Neuronal stem cell (in vitro differentiated cells): ENCODE data around the gene HBE1.

Experiments
- DNase-seq: peaks from one replicate; pipeline ENCODE4 v3.0.0-alpha.2; 2013; ENCODE audit warnings: low spot score
- H2AFZ ChIP-seq: one replicate; pipeline ENCODE4 v1.6.1; 2013; ENCODE audit warnings: mild to moderate bottlenecking, low read length, inconsistent platforms
- H2AK5ac ChIP-seq: 2 replicates; pipeline ENCODE4 v1.6.1; 2013; ENCODE audit warnings: low read depth, mild to moderate bottlenecking, inconsistent platforms, low read length, moderate library complexity, mixed read lengths
- H2BK120ac ChIP-seq: 2 replicates; pipeline ENCODE4 v1.6.1; 2013; ENCODE audit warnings: low read depth, mild to moderate bottlenecking, inconsistent platforms, low read length, moderate library complexity, mixed read lengths
- H2BK12ac ChIP-seq: one replicate; pipeline ENCODE4 v1.6.1; 2013; ENCODE audit warnings: low read length, inconsistent platforms
- H2BK15ac ChIP-seq: 2 replicates; pipeline ENCODE4 v1.6.1; 2013; ENCODE audit warnings: mild to moderate bottlenecking, low read length, inconsistent platforms, mixed read lengths
- H2BK5ac ChIP-seq: one replicate; pipeline ENCODE4 v1.6.1; 2013; ENCODE audit warnings: inconsistent platforms, mild to moderate bottlenecking, low read length, moderate library complexity
- H3K14ac ChIP-seq: one replicate; pipeline ENCODE4 v1.6.1; 2013; ENCODE audit warnings: low read length, inconsistent platforms
- H3K18ac ChIP-seq: 2 replicates; pipeline ENCODE4 v1.6.1; 2013; ENCODE audit warnings: low read length, inconsistent platforms
- H3K23ac ChIP-seq: 2 replicates; pipeline ENCODE4 v1.6.1; 2013; ENCODE audit warnings: low read depth, mild to moderate bottlenecking, mixed read lengths, low read length, inconsistent platforms; ENCODE audit not compliant: poor library complexity
- H3K27ac ChIP-seq: replicated peaks from 3 replicates; pipeline ENCODE4 v1.5.1; 2013; ENCODE audit warnings: low read length, inconsistent platforms
- H3K27me3 ChIP-seq, 3 experiments: 2 replicates each; pipeline ENCODE4 v1.6.1; 2013; ENCODE audit warnings: low read length in 3 of 3, mild to moderate bottlenecking in 2 of 3, inconsistent platforms in 1 of 3, low read depth in 1 of 3, mixed read lengths in 1 of 3, moderate library complexity in 1 of 3; ENCODE audit not compliant: control insufficient read depth in 3 of 3, insufficient read depth in 3 of 3
- H3K36me3 ChIP-seq, 2 donors: replicated peaks in 1 of 2; 2 replicates each; pipeline ENCODE4 v1.6.1; 2013; ENCODE audit warnings: low read length in 2 of 2; ENCODE audit not compliant: control insufficient read depth in 2 of 2, insufficient read depth in 2 of 2
- H3K4ac ChIP-seq: 2 replicates; pipeline ENCODE4 v1.6.1; 2013; ENCODE audit warnings: inconsistent platforms, mild to moderate bottlenecking, low read length, moderate library complexity
- H3K4me1 ChIP-seq, 2 donors: 1 replicate in 1 of 2; 2 replicates in 1 of 2; pipeline ENCODE4 v1.6.1; 2013; ENCODE audit warnings: low read length in 2 of 2, low read depth in 1 of 2; ENCODE audit not compliant: control insufficient read depth in 2 of 2, insufficient read depth in 1 of 2
- H3K4me2 ChIP-seq: one replicate; pipeline ENCODE4 v1.6.1; 2013; ENCODE audit warnings: mild to moderate bottlenecking, low read length, inconsistent platforms; ENCODE audit not compliant: insufficient read depth, poor library complexity, severe bottlenecking
- H3K4me3 ChIP-seq, 2 donors: 2 replicates each; pipeline ENCODE4 v1.5.1; 2013; ENCODE audit warnings: low read length in 2 of 2, mild to moderate bottlenecking in 2 of 2, inconsistent platforms in 1 of 2, moderate library complexity in 1 of 2
- H3K79me1 ChIP-seq: one replicate; pipeline ENCODE4 v1.6.1; 2013; ENCODE audit warnings: low read depth, mild to moderate bottlenecking, inconsistent platforms, low read length, moderate library complexity
- H3K9ac ChIP-seq: one replicate; pipeline ENCODE4 v1.6.1; 2013; ENCODE audit warnings: mild to moderate bottlenecking, low read depth, low read length, inconsistent platforms; ENCODE audit not compliant: poor library complexity
- H3K9me3 ChIP-seq, 2 donors: replicated peaks in 1 of 2; 2 replicates each; pipeline versions ENCODE3 to v1.6.1; 2013; ENCODE audit warnings: low read length in 2 of 2, mild to moderate bottlenecking in 2 of 2, inconsistent platforms in 1 of 2, low read depth in 1 of 2, mixed read lengths in 1 of 2, moderate library complexity in 1 of 2; ENCODE audit not compliant: control insufficient read depth in 2 of 2, insufficient read depth in 1 of 2
- H4K8ac ChIP-seq: one replicate; pipeline ENCODE4 v1.6.1; 2013; ENCODE audit warnings: low read depth, mild to moderate bottlenecking, inconsistent platforms, low read length, moderate library complexity
- H4K91ac ChIP-seq: one replicate; pipeline ENCODE4 v1.6.1; 2013; ENCODE audit warnings: low read length, low read depth, mild to moderate bottlenecking, inconsistent platforms; ENCODE audit not compliant: poor library complexity
- WGBS, 2 donors: extraction: QIAGEN DNeasy Blood & Tissue Kit; methylation state at CpG; one replicate each; pipeline ENCODE4 v1.1.7; 2013; ENCODE audit warnings: missing lambda C conversion rate in 2 of 2, mixed read lengths in 1 of 2; ENCODE audit not compliant: insufficient read length in 2 of 2, insufficient replicate concordance in 1 of 2; ENCODE audit errors: extremely low coverage in 2 of 2; 5-methylcytosine and 5-hydroxymethylcytosine counted together

HBE1 gene

DNA sequence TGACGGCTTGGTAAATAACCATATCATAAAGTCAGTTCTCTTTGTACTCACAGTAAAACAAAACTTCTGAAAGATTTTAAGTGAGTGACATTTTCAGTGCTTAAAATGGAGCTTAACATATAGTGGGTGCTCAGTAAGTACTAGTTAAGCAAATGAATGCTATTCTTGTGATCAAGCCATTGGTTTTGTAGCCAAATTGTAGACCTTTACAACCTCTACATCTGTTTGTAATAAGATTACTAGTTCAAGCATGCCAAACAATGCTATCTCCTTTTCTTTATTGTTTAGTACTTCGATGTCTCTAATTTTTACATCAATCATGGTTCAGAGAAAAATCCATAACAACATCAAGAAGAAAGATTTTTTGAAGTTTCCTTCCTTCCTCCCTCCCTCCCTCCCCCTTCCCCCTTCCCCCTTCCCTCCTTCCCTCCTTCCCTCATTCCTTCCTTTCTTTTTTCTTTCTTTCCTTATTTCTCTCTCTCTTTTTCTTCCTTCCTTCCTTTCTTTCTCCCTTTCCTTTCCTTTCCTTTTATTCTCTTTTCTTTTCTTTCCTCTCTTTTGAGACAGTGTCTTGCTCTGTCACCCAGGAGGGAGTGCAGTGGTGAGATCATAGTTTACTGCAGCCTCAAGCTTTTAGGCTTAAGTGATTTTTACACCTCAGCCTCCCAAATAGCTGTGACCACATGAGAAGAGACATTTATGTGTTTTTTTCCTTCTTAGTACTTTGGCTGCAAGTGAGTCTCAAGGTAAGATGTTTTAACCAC is 37.7 kb upstream of the HBE1 start:
- Histone ChIP-seq H3K4me1 (no peaks in the 10 kb centered on the region), H3K14ac (no peak overlapping the region), H3K36me3 (no peaks in the 10 kb centered on the region), H3K27me3 (no peaks in the 10 kb centered on the region), H2BK120ac (no peak overlapping the region), H3K4ac (no peak overlapping the region), H2BK5ac (no peak overlapping the region), H3K27ac (no peak overlapping the region), H3K79me1 (no peaks in the 10 kb centered on the region), H3K9ac (no peak overlapping the region), H3K18ac (no peak overlapping the region), H3K4me3 (no peak overlapping the region), H3K4me2 (no peak overlapping the region), H2AFZ (no peak overlapping the region), H2BK15ac (no peak overlapping the region), H2AK5ac (no peak overlapping the region), H4K91ac (no peak overlapping the region), H4K8ac (no peak overlapping the region), H2BK12ac (no peak overlapping the region), H3K23ac (no peak overlapping the region), H3K9me3 (no peaks in the 10 kb centered on the region)
- WGBS, 2 donors, result no CpG with 5 or more reads among the region's 2 CpGs
- no peak for DNase-seq

DNA sequence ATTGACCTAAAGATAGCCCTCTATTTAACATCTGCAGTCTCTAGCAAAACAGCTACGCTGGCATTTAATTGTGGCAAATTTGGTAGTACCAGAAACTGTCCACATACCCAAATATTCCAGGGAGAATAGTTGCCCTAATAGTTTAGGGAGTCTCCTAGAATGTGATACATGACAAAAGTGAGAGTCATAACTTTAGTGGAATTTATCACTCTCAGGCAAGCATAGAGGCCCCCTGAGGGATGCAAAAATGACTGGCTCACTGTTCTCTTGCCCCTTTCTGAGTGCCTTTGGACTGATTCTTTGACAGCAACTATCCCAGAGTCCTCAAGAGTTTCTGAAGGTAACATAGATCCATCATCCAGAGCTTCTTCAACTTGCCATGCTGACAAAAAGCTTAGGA is 34.3 kb upstream of the HBE1 start:
- no peak overlapping the region for H3K14ac ChIP-seq
- no peak overlapping the region for H3K27ac ChIP-seq
- no peaks in the 10 kb centered on the region for H3K27me3 ChIP-seq
- H2AK5ac ChIP-seq, result no peak overlapping the region
- no peak overlapping the region for H2BK120ac ChIP-seq
- no peak overlapping the region for H3K4me3 ChIP-seq
- no peak overlapping the region for H3K4me2 ChIP-seq
- no peak overlapping the region for H2BK15ac ChIP-seq
- H4K8ac ChIP-seq, result no peak overlapping the region
- H3K23ac ChIP-seq, result no peak overlapping the region
- H2BK12ac ChIP-seq, result no peak overlapping the region
- H3K4ac ChIP-seq, result no peak overlapping the region
- H4K91ac ChIP-seq, result no peak overlapping the region
- no peak overlapping the region for H2AFZ ChIP-seq
- no peak overlapping the region for H2BK5ac ChIP-seq
- peaks cover 0 to 2% of the 10 kb centered on the region in 2 donors for H3K9me3 ChIP-seq
- WGBS, 2 donors, result no CpG with 5 or more reads among the region's 1 CpG
- H3K4me1 ChIP-seq, result no peaks in the 10 kb centered on the region
- no peaks in the 10 kb centered on the region for H3K79me1 ChIP-seq
- H3K18ac ChIP-seq, result no peak overlapping the region
- H3K36me3 ChIP-seq, result no peaks in the 10 kb centered on the region
- no peak for DNase-seq
- H3K9ac ChIP-seq, result no peak overlapping the region

DNA sequence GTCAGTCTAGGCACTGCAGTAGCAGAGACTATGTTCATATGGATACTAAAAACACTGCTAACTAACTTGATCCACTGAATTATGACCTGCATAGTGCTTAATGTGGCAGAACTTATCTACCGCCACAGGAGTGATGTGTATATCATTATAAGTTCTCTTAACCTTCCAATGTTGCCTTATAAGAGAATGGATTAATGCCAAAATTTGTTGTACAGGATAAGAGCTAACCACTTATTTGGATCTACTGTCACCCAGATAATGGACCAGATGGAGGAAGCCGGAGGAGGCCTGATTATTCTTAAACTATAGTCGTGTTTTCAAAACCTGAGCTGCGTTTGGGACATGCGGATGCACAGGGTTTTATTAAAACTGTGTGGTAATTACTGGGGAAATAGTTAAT is 33.9 kb upstream of the HBE1 start:
- Histone ChIP-seq H3K27me3 (no peaks in the 10 kb centered on the region), H3K9me3 (peaks cover 0 to 2% of the 10 kb centered on the region in 2 donors), H2BK5ac (no peak overlapping the region), H3K4me3 (no peak overlapping the region), H3K79me1 (no peaks in the 10 kb centered on the region), H3K4ac (no peak overlapping the region), H3K18ac (no peak overlapping the region), H2AFZ (no peak overlapping the region), H3K14ac (no peak overlapping the region), H2BK120ac (no peak overlapping the region), H3K9ac (no peak overlapping the region), H2BK12ac (no peak overlapping the region), H2BK15ac (no peak overlapping the region), H3K27ac (no peak overlapping the region), H4K91ac (no peak overlapping the region), H3K4me1 (no peaks in the 10 kb centered on the region), H2AK5ac (no peak overlapping the region), H3K4me2 (no peak overlapping the region), H4K8ac (no peak overlapping the region), H3K23ac (no peak overlapping the region), H3K36me3 (no peaks in the 10 kb centered on the region)
- DNase-seq, result no peak
- no CpG with 5 or more reads among the region's 5 CpGs for WGBS, 2 donors

DNA sequence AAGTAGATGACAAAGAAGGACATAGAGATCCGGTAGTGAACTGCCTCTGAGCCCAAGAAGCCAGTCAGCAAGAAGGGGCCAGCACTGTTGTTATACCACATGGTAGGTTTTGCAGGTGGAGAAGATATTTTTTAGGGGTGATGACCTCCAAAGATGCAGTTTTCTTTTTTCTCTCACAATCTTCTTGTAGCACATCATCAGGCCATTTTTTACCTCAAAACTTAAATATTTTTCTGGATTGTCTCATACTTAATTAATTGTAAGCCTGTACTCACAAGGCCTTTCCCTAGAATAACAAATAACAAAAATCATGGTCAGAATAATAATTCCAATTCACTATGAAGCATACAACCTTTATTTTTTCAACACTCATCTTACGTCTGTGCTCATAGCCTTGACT is 32.1 kb upstream of the HBE1 start, which contains the start of gene OR51B4:
OR51B4 (minus strand) TSS at position 101 of the 400 bp plus-strand sequence; CDS start at position 101, 0 bp downstream.
- peak within 1 kb of the TSS; percentile 45 for H3K23ac ChIP-seq
- H3K36me3 ChIP-seq, result no peaks in the 10 kb centered on the region
- no peak within 1 kb of the TSS for H3K27ac ChIP-seq
- H3K27me3 ChIP-seq, result no peaks in the 10 kb centered on the region
- H3K4me2 ChIP-seq, result no peak within 1 kb of the TSS
- no peak within 1 kb of the TSS for H3K4ac ChIP-seq
- H2BK12ac ChIP-seq, result no peak within 1 kb of the TSS
- H4K91ac ChIP-seq, result no peak within 1 kb of the TSS
- H3K14ac ChIP-seq, result no peak within 1 kb of the TSS
- no peak within 1 kb of the TSS for H4K8ac ChIP-seq
- peaks cover 0 to 2% of the 10 kb centered on the region in 2 donors for H3K9me3 ChIP-seq
- H2BK120ac ChIP-seq, result no peak within 1 kb of the TSS
- H3K79me1 ChIP-seq, result no peaks in the 10 kb centered on the region
- H2AK5ac ChIP-seq, result no peak within 1 kb of the TSS
- H2BK5ac ChIP-seq, result no peak within 1 kb of the TSS
- no peak within 1 kb of the TSS for H2BK15ac ChIP-seq
- H3K18ac ChIP-seq, result no peak within 1 kb of the TSS
- no peak within 1 kb of the TSS for H3K9ac ChIP-seq
- no peaks in the 10 kb centered on the region for H3K4me1 ChIP-seq
- H3K4me3 ChIP-seq, result no peak within 1 kb of the TSS
- no peak for DNase-seq
- no CpG with 5 or more reads among the region's 2 CpGs for WGBS, 2 donors
- H2AFZ ChIP-seq, result no peak within 1 kb of the TSS
